HFFc6 (cell line): ENCODE results near the gene F8A1. TPM values are rescaled to one million over a fixed set of nuclear protein-coding genes. Genes with fewer than 3 reads are reported as not detected.
"Not testable (repeated sequence)": the region's sequence is repeated elsewhere in the genome, so short reads cannot be mapped to it uniquely, and the experiment has no call there.

Experiments
- DNase-seq: peaks from one replicate; pipeline ENCODE4 v3.0.0-alpha.2; 2018
- H3K27ac Mint-ChIP-seq: 2 replicates; pipeline ENCODE4 v1.8.0; 2020; ENCODE audit warnings: mild to moderate bottlenecking, mixed read lengths
- H3K27me3 Mint-ChIP-seq: 2 replicates; pipeline ENCODE4 v1.8.0; 2021; ENCODE audit warnings: mild to moderate bottlenecking, moderate library complexity, mixed read lengths; ENCODE audit not compliant: insufficient read depth
- H3K36me3 Mint-ChIP-seq: 2 replicates; pipeline ENCODE4 v1.8.0; 2021; ENCODE audit warnings: low read depth, mixed read lengths
- H3K4me1 Mint-ChIP-seq: 2 replicates; pipeline ENCODE4 v1.8.0; 2020; ENCODE audit warnings: low read depth, mixed read lengths
- H3K4me3 Mint-ChIP-seq: 2 replicates; pipeline ENCODE4 v1.8.0; 2020; ENCODE audit warnings: mild to moderate bottlenecking, moderate library complexity, mixed read lengths
- H3K9me3 Mint-ChIP-seq: 2 replicates; pipeline ENCODE4 v1.8.0; 2020; ENCODE audit warnings: mild to moderate bottlenecking, mixed read lengths
- long read RNA-seq: library from polyadenylated mRNA; unstranded; transcript quantifications from one replicate; pipeline ENCODE4 v2.0.0, GENCODE V29; 2019
- total RNA-seq, 6 experiments: library from RNA; stranded (reverse); fragmentation: NEBNext Ultra II Directional; extraction: Animal tissue kit (Norgen Biotek cat#: 25700); gene quantifications; 2 replicates in 1 of 6; 3 replicates in 5 of 6; pipeline ENCODE4 v1.2.3, GENCODE V29; 2021
- TF ChIP-seq, protein P1 (sequence below): fragments of 200-600 bp; sonication (generic); IDR thresholded peaks from 2 replicates; pipeline ENCODE4 v1.5.0; 2021; ENCODE audit warnings: antibody characterized with exemption, mild to moderate bottlenecking

The F8A1 gene
- total RNA-seq = 1 to 10 TPM; 4.8 to 8.4 (median 6.6) TPM
- long read RNA-seq, partial matches to known transcripts = 0 of 2 reads
- long read RNA-seq, other reads (novel, unspliced or antisense) = 0 of 2 reads

DNA sequence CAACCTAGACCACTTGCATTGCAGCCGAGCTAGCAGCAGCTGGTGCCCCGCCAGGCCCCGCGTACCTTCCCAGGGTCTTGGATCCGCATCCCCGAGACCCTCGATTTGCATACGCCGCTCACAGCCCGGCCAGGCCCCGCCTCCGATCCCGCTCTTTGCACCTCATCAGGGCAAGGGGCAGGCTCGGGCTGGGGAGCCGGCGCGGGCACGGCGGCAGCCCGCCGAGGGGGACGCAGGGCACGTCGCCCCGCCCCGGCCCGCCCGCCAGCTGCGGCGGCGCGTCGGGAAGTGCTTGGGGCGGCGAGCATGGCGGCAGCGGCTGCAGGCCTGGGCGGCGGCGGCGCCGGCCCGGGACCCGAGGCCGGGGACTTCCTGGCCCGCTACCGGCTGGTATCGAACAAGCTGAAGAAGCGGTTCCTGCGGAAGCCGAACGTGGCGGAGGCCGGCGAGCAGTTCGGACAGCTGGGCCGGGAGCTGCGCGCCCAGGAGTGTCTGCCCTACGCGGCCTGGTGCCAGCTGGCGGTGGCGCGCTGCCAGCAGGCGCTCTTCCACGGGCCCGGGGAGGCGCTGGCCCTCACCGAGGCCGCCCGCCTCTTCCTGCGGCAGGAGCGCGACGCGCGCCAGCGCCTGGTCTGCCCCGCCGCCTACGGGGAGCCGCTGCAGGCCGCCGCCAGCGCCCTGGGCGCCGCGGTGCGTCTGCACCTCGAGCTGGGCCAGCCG is at the start of gene F8A1:
TSS of gene F8A1 (plus strand) at position 287 of the 720 bp plus-strand sequence. CDS start at position 307, 20 bp downstream.
- H3K9me3 Mint-ChIP-seq, H3K27me3 Mint-ChIP-seq, H3K4me3 Mint-ChIP-seq, H3K4me1 Mint-ChIP-seq, H3K27ac Mint-ChIP-seq, H3K36me3 Mint-ChIP-seq, DNase-seq: not testable (repeated sequence)

DNA sequence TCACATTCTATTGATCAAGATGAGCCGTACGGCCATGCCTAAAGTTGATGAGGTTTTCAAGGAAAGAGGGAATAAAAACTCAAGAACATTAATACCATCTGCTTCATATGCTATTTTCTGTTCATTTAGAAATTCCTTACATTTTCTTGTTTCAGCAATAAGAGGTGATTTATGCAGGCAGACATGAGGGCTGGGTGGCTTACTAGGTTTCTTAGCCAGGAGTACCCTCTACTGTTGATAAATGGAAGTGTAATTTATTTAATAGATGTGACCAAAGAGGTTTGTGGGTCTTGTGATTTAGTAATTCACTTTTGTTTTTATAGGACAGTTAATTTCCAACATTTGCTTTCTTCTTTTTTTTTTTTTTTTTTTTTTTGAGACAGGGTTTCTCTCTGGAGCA is 45.3 kb upstream of the F8A1 start:
- Mint-ChIP-seq H3K4me3 (no peak overlapping the region), H3K4me1 (no peaks in the 10 kb centered on the region), H3K27me3 (peaks cover 8% of the 10 kb centered on the region; the same call in 1 of the 2 replicates), H3K36me3 (no peaks in the 10 kb centered on the region), H3K9me3 (no peaks in the 10 kb centered on the region), H3K27ac (no peak overlapping the region)
- TF ChIP-seq, protein P1, sequence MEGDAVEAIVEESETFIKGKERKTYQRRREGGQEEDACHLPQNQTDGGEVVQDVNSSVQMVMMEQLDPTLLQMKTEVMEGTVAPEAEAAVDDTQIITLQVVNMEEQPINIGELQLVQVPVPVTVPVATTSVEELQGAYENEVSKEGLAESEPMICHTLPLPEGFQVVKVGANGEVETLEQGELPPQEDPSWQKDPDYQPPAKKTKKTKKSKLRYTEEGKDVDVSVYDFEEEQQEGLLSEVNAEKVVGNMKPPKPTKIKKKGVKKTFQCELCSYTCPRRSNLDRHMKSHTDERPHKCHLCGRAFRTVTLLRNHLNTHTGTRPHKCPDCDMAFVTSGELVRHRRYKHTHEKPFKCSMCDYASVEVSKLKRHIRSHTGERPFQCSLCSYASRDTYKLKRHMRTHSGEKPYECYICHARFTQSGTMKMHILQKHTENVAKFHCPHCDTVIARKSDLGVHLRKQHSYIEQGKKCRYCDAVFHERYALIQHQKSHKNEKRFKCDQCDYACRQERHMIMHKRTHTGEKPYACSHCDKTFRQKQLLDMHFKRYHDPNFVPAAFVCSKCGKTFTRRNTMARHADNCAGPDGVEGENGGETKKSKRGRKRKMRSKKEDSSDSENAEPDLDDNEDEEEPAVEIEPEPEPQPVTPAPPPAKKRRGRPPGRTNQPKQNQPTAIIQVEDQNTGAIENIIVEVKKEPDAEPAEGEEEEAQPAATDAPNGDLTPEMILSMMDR = peak; percentile 75
- peak; percentile 33 for DNase-seq

DNA sequence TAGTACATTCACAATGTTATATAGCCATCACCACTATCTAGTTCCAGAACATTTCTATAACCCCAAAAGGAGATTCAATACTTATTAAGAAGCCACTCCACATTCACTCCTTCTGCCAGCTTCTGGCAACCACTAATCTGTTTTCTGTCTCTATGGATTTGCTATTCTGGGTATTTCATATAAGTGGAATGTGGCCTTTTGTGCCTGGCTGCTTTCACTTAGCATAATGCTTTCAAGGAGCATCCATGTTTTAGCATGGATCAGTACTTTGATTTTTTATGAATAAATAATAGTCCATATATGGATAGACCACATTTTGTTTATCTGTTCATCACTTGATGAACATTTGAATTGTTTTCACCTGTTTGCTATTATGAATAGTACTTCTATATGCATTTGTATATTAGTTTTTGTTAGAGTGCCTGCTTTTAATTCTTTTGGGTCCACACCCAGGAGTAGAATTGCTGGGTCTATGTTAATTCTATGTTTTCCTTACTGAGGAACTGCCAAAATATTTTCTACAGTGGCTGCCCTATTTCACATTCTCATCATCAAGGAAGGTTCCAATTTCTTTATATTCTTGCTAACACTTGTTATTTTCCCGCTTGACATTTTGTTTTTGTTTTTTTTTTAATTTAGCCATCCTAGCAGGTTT is 35.1 kb upstream of the F8A1 start:
- H3K36me3 Mint-ChIP-seq = no peaks in the 10 kb centered on the region
- no peaks in the 10 kb centered on the region for H3K9me3 Mint-ChIP-seq

DNA sequence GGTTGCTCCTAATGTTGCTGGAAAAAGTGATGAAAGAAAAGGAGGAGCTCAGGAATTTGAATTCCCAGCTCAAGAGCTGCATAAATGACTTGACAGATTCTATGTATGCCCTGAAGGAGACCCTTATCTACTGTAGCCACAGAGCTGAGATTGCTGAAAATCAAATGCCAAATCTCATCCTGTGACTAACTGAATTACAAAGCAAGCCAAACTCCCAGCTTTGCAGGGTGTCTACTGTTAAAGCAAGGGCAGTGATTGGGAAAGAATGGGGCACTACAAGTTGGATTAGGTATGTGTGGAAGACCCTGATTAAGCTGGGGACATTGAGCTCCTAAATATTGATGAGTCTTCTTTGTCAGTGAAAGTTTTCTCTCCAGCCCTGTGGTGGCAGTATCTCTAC is 30.9 kb upstream of the F8A1 start:
- no peaks in the 10 kb centered on the region for H3K27me3 Mint-ChIP-seq
- no peaks in the 10 kb centered on the region for H3K36me3 Mint-ChIP-seq
- TF ChIP-seq, protein P1 = no peak
- H3K27ac Mint-ChIP-seq = no peak overlapping the region
- no peak for DNase-seq
- no peak overlapping the region for H3K4me3 Mint-ChIP-seq
- no peaks in the 10 kb centered on the region for H3K9me3 Mint-ChIP-seq
- no peaks in the 10 kb centered on the region for H3K4me1 Mint-ChIP-seq

More for the DNA sequence above, 35.1 kb upstream of the F8A1 start:
- peaks cover 3% of the 10 kb centered on the region; the same call in 1 of the 2 replicates for H3K27me3 Mint-ChIP-seq
- TF ChIP-seq, protein P1 = no peak
- H3K27ac Mint-ChIP-seq = no peak overlapping the region
- no peak for DNase-seq
- no peak overlapping the region for H3K4me3 Mint-ChIP-seq
- no peaks in the 10 kb centered on the region for H3K4me1 Mint-ChIP-seq

DNA sequence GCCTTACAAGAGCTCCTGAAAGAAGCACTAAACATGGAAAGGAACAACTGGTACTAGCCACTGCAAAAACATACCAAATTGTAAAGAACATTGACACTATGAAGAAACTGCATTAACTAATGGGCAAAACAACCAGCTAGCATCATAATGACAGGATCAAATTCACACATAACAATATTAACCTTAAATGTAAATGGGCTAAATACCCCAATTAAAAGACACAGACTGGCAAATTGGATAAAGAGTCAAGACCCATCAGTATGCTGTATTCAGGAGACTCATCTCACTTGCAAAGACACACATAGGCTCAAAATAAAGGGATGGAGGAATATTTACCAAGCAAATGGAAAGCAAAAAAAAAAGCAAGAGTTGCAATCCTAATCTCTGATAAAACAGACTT is 17.6 kb upstream of the F8A1 start:
- H3K27me3 Mint-ChIP-seq, H3K9me3 Mint-ChIP-seq, H3K4me1 Mint-ChIP-seq, H3K36me3 Mint-ChIP-seq, H3K27ac Mint-ChIP-seq, DNase-seq, H3K4me3 Mint-ChIP-seq: not testable (repeated sequence)

DNA sequence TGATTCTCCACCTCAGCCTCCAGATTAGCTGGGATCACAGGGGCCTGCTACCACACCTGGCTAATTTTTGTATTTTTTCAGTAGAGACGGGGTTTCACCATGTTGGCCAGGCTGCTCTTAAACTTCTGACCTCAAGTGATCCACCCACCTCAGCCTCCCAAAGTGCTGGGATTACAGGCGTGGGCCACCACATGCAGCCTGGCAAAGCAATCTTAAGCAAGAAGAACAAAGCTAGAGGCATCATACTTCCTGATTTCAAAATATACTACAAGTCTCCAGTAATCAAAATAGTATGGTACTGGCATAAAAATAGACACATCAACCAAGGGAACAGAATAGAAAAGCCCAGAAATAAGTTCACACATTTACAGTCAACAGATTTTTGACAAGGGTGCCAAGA is 12.8 kb upstream of the F8A1 start:
- H3K9me3 Mint-ChIP-seq = peaks cover 4% of the 10 kb centered on the region; the same call in 1 of the 2 replicates
- peaks cover 2% of the 10 kb centered on the region; the same call in 1 of the 2 replicates for H3K27me3 Mint-ChIP-seq
- TF ChIP-seq, protein P1 = no peak
- H3K4me3 Mint-ChIP-seq = no peak overlapping the region
- DNase-seq = no peak
- no peak overlapping the region for H3K27ac Mint-ChIP-seq
- no peaks in the 10 kb centered on the region for H3K4me1 Mint-ChIP-seq
- H3K36me3 Mint-ChIP-seq = no peaks in the 10 kb centered on the region

DNA sequence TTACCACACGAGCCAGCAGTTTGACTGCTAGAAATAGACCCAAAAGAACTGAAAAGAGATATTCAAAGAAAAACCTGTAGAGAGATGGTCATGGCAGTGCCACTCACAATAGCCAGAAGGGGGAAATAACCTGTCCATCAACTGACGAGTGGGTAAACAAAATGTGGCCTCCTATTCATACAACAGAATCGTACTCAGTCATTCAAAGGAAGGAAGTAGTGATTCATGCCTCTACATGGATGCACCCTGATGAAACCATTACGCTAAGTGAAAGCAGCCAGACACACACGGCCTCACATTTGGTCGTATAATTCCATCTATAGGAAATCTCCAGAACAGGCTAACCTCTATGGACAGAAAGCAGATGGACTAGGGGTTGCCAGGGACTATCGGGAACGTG is 2.1 kb upstream of the F8A1 start:
- not testable (repeated sequence) for H3K27me3 Mint-ChIP-seq, H3K9me3 Mint-ChIP-seq, H3K4me1 Mint-ChIP-seq, H3K36me3 Mint-ChIP-seq, H3K27ac Mint-ChIP-seq, DNase-seq, H3K4me3 Mint-ChIP-seq

DNA sequence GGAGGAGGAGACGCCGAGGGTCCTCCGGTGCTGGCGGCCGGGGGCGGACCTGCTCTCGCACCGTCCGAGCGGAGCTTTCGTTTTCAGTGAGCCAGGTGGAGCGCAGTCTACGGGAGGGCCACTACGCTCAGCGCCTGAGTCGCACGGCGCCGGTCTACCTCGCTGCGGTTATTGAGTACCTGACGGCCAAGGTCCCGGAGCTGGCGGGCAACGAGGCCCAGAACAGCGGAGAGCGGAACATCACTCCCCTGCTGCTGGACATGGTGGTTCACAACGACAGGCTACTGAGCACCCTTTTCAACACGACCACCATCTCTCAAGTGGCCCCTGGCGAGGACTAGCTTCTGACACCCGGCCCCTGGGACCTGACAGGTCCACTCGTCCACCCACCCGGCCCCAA is 1.1 kb upstream of the F8A1 start:
- H3K27ac Mint-ChIP-seq, DNase-seq, H3K27me3 Mint-ChIP-seq, H3K36me3 Mint-ChIP-seq, H3K9me3 Mint-ChIP-seq, H3K4me1 Mint-ChIP-seq, H3K4me3 Mint-ChIP-seq: not testable (repeated sequence)

DNA sequence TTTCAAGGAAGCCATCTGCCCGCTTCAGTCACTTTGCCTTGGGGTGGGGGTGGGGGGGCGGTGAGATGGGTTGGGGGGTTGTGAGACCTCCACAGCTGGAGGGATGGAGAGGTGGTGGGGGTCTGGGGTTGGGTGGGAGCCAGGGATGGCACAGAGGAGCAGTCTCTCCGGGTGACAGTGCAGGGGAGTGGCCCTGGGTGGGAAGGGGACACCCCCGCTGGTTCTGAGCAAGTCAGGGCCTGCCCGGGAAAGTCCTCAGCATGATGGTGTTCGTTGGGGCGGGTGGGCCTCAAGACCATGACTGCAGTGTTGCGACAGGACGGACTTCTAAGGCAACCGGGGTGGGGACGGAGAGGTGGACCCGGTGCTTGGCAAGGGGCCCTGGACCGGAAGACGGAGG is 606 bp upstream of the F8A1 start:
- H3K36me3 Mint-ChIP-seq, H3K27me3 Mint-ChIP-seq, H3K4me1 Mint-ChIP-seq, H3K4me3 Mint-ChIP-seq, H3K9me3 Mint-ChIP-seq, DNase-seq, H3K27ac Mint-ChIP-seq: not testable (repeated sequence)

DNA sequence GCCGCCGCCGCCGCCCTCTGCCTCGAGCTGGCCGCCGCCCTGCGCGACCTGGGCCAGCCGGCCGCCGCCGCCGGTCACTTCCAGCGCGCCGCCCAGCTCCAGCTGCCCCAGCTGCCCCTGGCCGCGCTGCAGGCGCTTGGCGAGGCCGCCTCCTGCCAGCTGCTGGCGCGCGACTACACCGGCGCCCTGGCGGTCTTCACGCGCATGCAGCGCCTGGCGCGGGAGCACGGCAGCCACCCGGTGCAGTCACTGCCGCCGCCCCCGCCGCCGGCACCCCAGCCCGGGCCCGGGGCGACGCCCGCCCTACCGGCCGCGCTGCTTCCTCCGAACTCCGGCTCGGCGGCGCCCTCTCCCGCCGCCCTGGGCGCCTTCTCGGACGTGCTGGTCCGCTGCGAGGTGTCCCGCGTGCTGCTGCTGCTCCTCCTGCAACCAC is 650 bp downstream of the F8A1 start:
- not testable (repeated sequence) for H3K27ac Mint-ChIP-seq

More for the DNA sequence above, 650 bp downstream of the F8A1 start:
- not testable (repeated sequence) for H3K4me3 Mint-ChIP-seq, H3K27me3 Mint-ChIP-seq, DNase-seq, H3K4me1 Mint-ChIP-seq, H3K36me3 Mint-ChIP-seq, H3K9me3 Mint-ChIP-seq
